Upper lobe of left lung (tissue), 6 donors: ENCODE measurements around the gene FOXC2. TPM values are rescaled to one million over a fixed set of nuclear protein-coding genes. Genes with fewer than 3 reads are reported as not detected.

Experiments used
- ATAC-seq, 2 donors: fragments of 200-7000 bp; cut with Tn5 transposase; one replicate each; pipeline ENCODE4 v1.9.1; 2022; ENCODE audit warnings: mild to moderate bottlenecking in 2 of 2, moderate library complexity in 2 of 2; ENCODE audit not compliant: low FRiP score in 2 of 2
- DNase-seq, 2 donors: peaks; one replicate each; pipeline ENCODE4 v3.0.0-alpha.2; 2019 to 2020
- H3K27ac ChIP-seq, 4 donors: fragments of 200-600 bp; sonication (generic); one replicate each; pipeline ENCODE4 v1.5.1; 2016 to 2019
- H3K27me3 ChIP-seq, 4 donors: fragments of 200-600 bp; sonication (generic); one replicate each; pipeline ENCODE4 v1.5.1; 2017 to 2019
- H3K36me3 ChIP-seq, 4 donors: fragments of 200-600 bp; sonication (generic); one replicate each; pipeline ENCODE4 v1.5.1; 2016 to 2019
- H3K4me1 ChIP-seq, 4 donors: fragments of 200-600 bp; sonication (generic); one replicate each; pipeline ENCODE4 v1.5.1; 2018 to 2019
- H3K4me3 ChIP-seq, 4 donors: fragments of 200-600 bp; sonication (generic); one replicate each; pipeline ENCODE4 v1.5.1; 2017 to 2019; ENCODE audit warnings: mild to moderate bottlenecking in 2 of 4, moderate library complexity in 1 of 4
- H3K9me3 ChIP-seq, 4 donors: fragments of 200-600 bp; sonication (generic); one replicate each; pipeline ENCODE4 v1.5.1; 2018 to 2019
- CTCF ChIP-seq, 6 experiments: fragments of 450-650 bp in 4 of 6; fragments of 200-600 bp in 2 of 6; sonication (generic) in 2 of 6; IDR thresholded peaks; one replicate each; pipeline ENCODE4 v1.5.1; 2016 to 2019; ENCODE audit warnings: antibody characterized with exemption in 6 of 6
- EP300 ChIP-seq, 4 donors: sonication (generic); formaldehyde crosslinking; IDR thresholded peaks; one replicate each; pipeline ENCODE4 v1.5.1; 2017; ENCODE audit warnings: antibody characterized with exemption in 4 of 4, control low read depth in 2 of 4
- POLR2A ChIP-seq, 4 donors: fragments of 450-650 bp; IDR thresholded peaks; one replicate each; pipeline ENCODE4 v1.5.1; 2016 to 2017; ENCODE audit warnings: antibody characterized with exemption in 4 of 4, mild to moderate bottlenecking in 2 of 4
- POLR2AphosphoS5 ChIP-seq, 2 donors: sonication (generic); formaldehyde crosslinking; IDR thresholded peaks; one replicate each; pipeline ENCODE4 v1.5.1; 2017; ENCODE audit warnings: antibody characterized with exemption in 2 of 2
- WGBS, 2 donors: methylation state at CpG; one replicate each; pipeline ENCODE4 v1.1.5; 2017 to 2018; 5-methylcytosine and 5-hydroxymethylcytosine counted together
- total RNA-seq, 6 donors: library from RNA; depleted of rRNA in 4 of 6; stranded (reverse); fragments of >200 nt in 4 of 6; gene quantifications; one replicate each; pipeline versions ENCODE4 v1.1.0 to v1.2.1, GENCODE V29; 2016 to 2021
- donor health status: DM: no; HTN: no; CAD: no; lungs with moderate emphysema.
- donor health status: DM: no; HTN: yes; CAD: no; lungs with severe emphysema.

FOXC2 gene
- total RNA-seq: 1 to 10 TPM in 1 of 6 donors, under 1 TPM in 3, not detected in 2; 0.39 to 1.9 (median 0.56) TPM

GRCh38 chr16:86566601-86566965 lies at the start of gene FOXC2:
Gene FOXC2, plus strand, starts transcription at chr16:86566829. Its CDS starts 507 bp downstream, at chr16:86567336.
- no peak for TF ChIP-seq CTCF (IDR thresholded peaks at IDR 0.05)
- TF ChIP-seq POLR2AphosphoS5 (IDR thresholded peaks at IDR 0.05): no peak
- no peak for TF ChIP-seq EP300 (IDR thresholded peaks at IDR 0.05)
- no peak for TF ChIP-seq POLR2A (IDR thresholded peaks at IDR 0.05)
- DNase-seq (peak; percentile 44 to 87), ATAC-seq (peak in 1 of 2 donors; percentile 78)
- Histone ChIP-seq H3K27ac (peak within 1 kb of the TSS in 2 of 4 donors; percentile 58 to 67), H3K27me3 (peaks cover 0 to 55% (median 31%) of the 10 kb centered on the region in 4 donors), H3K36me3 (no peaks in the 10 kb centered on the region), H3K9me3 (no peaks in the 10 kb centered on the region), H3K4me1 (peaks cover 8 to 44% (median 20%) of the 10 kb centered on the region in 4 donors), H3K4me3 (peak within 1 kb of the TSS in 3 of 4 donors; percentile 30 to 41 (median 33))
- 2 to 3% methylated on average over 19 to 29 of the region's 30 CpGs for WGBS, 2 donors

- H3K27ac ChIP-seq: peak overlapping the region; percentile 75 to 97 (median 94)
- H3K36me3 ChIP-seq: peaks cover 0 to 48% (median 3%) of the 10 kb centered on the region in 4 donors
- peaks cover 0 to 12% (median 9%) of the 10 kb centered on the region in 4 donors for H3K27me3 ChIP-seq
- ATAC-seq: no peak
- peaks cover 12 to 33% (median 26%) of the 10 kb centered on the region in 4 donors for H3K4me1 ChIP-seq
- DNase-seq: no peak
- peak overlapping the region in 3 of 4 donors; percentile 22 to 66 (median 66) for H3K4me3 ChIP-seq
- TF ChIP-seq CTCF (IDR thresholded peaks at IDR 0.05) (no peak), POLR2A (IDR thresholded peaks at IDR 0.05) (no peak), EP300 (IDR thresholded peaks at IDR 0.05) (no peak), POLR2AphosphoS5 (IDR thresholded peaks at IDR 0.05) (no peak)
- WGBS, 2 donors: 43 to 45% methylated on average over 6 to 9 of the region's 9 CpGs
- H3K9me3 ChIP-seq: no peaks in the 10 kb centered on the region
Observed at GRCh38 chr16:86517033-86517432, 49.6 kb upstream of the FOXC2 start.

GRCh38 chr16:86517652-86518258 lies 48.9 kb upstream of the FOXC2 start:
- peaks cover 0 to 11% (median 8%) of the 10 kb centered on the region in 4 donors for H3K27me3 ChIP-seq
- WGBS, 2 donors: 21 to 23% methylated on average over 9 to 17 of the region's 17 CpGs
- ATAC-seq (peak in 1 of 2 donors; percentile 77), DNase-seq (peak; percentile 51 to 90)
- no peak for TF ChIP-seq POLR2A (IDR thresholded peaks at IDR 0.05)
- TF ChIP-seq CTCF (IDR thresholded peaks at IDR 0.05): peak; percentile 50 to 81 (median 64)
- TF ChIP-seq POLR2AphosphoS5 (IDR thresholded peaks at IDR 0.05): peak in 1 of 2 donors; percentile 25
- no peak for TF ChIP-seq EP300 (IDR thresholded peaks at IDR 0.05)
- peaks cover 12 to 33% (median 26%) of the 10 kb centered on the region in 4 donors for H3K4me1 ChIP-seq
- peak overlapping the region in 1 of 4 donors; percentile 66 for H3K4me3 ChIP-seq
- peaks cover 0 to 41% (median 3%) of the 10 kb centered on the region in 4 donors for H3K36me3 ChIP-seq
- H3K9me3 ChIP-seq: no peaks in the 10 kb centered on the region
- peak overlapping the region; percentile 75 to 97 (median 94) for H3K27ac ChIP-seq

DNA sequence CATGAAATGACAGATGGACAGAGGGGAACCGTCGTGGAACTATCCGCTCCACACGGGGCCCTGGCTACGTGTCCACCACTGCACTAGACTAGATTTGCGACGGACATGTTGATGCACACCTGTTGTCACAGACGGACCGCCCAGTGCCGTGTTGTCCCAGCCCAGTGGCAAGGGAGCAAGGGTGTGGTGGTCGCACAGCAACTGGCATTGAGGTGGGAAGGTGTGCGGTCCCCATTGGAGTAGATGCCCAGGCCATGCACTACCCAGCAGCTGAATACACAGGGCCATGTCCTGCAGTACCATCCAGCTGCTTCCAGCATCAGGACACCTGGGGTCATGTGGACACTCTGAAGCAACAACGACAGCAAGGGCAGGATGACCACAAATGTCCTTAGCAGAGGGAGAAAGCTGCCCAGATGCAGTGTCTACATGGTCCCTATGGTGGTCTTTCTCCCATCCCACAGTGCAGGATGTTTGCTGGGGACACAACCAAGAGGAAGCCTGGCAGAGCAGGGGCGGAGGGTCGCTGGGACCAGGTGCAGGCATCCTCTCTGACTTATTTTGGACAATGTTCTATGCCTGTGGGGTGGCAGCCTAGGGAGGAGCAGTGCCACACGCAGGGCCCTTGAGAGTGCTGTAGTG lies 47.5 kb upstream of the FOXC2 start:
- peak overlapping the region in 1 of 4 donors; percentile 22 for H3K4me3 ChIP-seq
- peak in 1 of 2 donors; percentile 4 for ATAC-seq
- peaks cover 12 to 33% (median 26%) of the 10 kb centered on the region in 4 donors for H3K4me1 ChIP-seq
- 76 to 78% methylated on average over 12 to 15 of the region's 16 CpGs for WGBS, 2 donors
- peaks cover 0 to 8% (median 8%) of the 10 kb centered on the region in 4 donors for H3K27me3 ChIP-seq
- peak overlapping the region; percentile 61 to 97 (median 86) for H3K27ac ChIP-seq
- TF ChIP-seq POLR2AphosphoS5 (IDR thresholded peaks at IDR 0.05): no peak
- TF ChIP-seq POLR2A (IDR thresholded peaks at IDR 0.05): no peak
- no peak for TF ChIP-seq EP300 (IDR thresholded peaks at IDR 0.05)
- no peaks in the 10 kb centered on the region for H3K9me3 ChIP-seq
- DNase-seq: peak in 1 of 2 donors; percentile 49
- peaks cover 0 to 29% (median 3%) of the 10 kb centered on the region in 4 donors for H3K36me3 ChIP-seq
